Suprapubic skin (tissue), 4 donors: ENCODE measurements around the gene G6PC3. TPM values are rescaled to one million over a fixed set of nuclear protein-coding genes. Genes with fewer than 3 reads are reported as not detected.
"Not testable (repeated sequence)": the region's sequence is repeated elsewhere in the genome, so short reads cannot be mapped to it uniquely, and the experiment has no call there.

ENCODE experiments used
- DNase-seq, 2 donors: peaks; one replicate each; pipeline ENCODE4 v3.0.0-alpha.2; 2019; ENCODE audit warnings: low spot score in 2 of 2
- H3K27ac ChIP-seq: fragments of 200-600 bp; sonication (generic); one replicate; pipeline ENCODE4 v1.5.1; 2019
- H3K27me3 ChIP-seq: fragments of 200-600 bp; sonication (generic); one replicate; pipeline ENCODE4 v1.5.1; 2019
- H3K36me3 ChIP-seq: fragments of 200-600 bp; sonication (generic); one replicate; pipeline ENCODE4 v1.5.1; 2019
- H3K4me1 ChIP-seq: fragments of 200-600 bp; sonication (generic); one replicate; pipeline ENCODE4 v1.5.1; 2019
- H3K4me3 ChIP-seq: fragments of 200-600 bp; sonication (generic); one replicate; pipeline ENCODE4 v1.5.1; 2019; ENCODE audit warnings: mild to moderate bottlenecking
- H3K9me3 ChIP-seq: fragments of 200-600 bp; sonication (generic); one replicate; pipeline ENCODE4 v1.5.1; 2019
- CTCF ChIP-seq, 2 donors: fragments of 200-600 bp in 1 of 2; fragments of 450-650 bp in 1 of 2; sonication (generic) in 1 of 2; IDR thresholded peaks; one replicate each; pipeline ENCODE4 v1.5.1; 2016 to 2019; ENCODE audit warnings: antibody characterized with exemption in 2 of 2, mild to moderate bottlenecking in 1 of 2, moderate library complexity in 1 of 2
- EP300 ChIP-seq: sonication (generic); formaldehyde crosslinking; IDR thresholded peaks from one replicate; pipeline ENCODE4 v1.6.1; 2017; ENCODE audit warnings: antibody characterized with exemption
- POLR2A ChIP-seq, 2 donors: fragments of 450-650 bp; IDR thresholded peaks; one replicate each; pipeline ENCODE4 v1.6.1; 2017; ENCODE audit warnings: antibody characterized with exemption in 2 of 2, mild to moderate bottlenecking in 2 of 2, moderate library complexity in 2 of 2
- POLR2AphosphoS5 ChIP-seq, 3 donors: sonication (generic); formaldehyde crosslinking; IDR thresholded peaks; one replicate each; pipeline ENCODE4 v1.6.1; 2017; ENCODE audit warnings: antibody characterized with exemption in 3 of 3
- WGBS: methylation state at CpG from one replicate; pipeline ENCODE4 v1.1.5; 2018; 5-methylcytosine and 5-hydroxymethylcytosine counted together
- total RNA-seq, 4 donors: library from RNA; depleted of rRNA; stranded (reverse); fragments of >200 nt; gene quantifications; one replicate each; pipeline ENCODE4 v1.1.0, GENCODE V29; 2016

The G6PC3 gene
- total RNA-seq, 4 donors from 2014 or later, result 12.7 to 20.4 (median 15.4) TPM

- no peak for DNase-seq
- Histone ChIP-seq H3K4me3 (no peak overlapping the region), H3K9me3 (no peaks in the 10 kb centered on the region), H3K4me1 (peaks cover 30% of the 10 kb centered on the region), H3K27ac (no peak overlapping the region), H3K36me3 (peaks cover 26% of the 10 kb centered on the region), H3K27me3 (no peaks in the 10 kb centered on the region)
- WGBS, result 77% methylated on average over 3 of the region's 3 CpGs
- no peak for TF ChIP-seq POLR2AphosphoS5 (IDR thresholded peaks at IDR 0.05)
- no peak for TF ChIP-seq POLR2A (IDR thresholded peaks at IDR 0.05)
- no peak for TF ChIP-seq EP300
- no peak for TF ChIP-seq CTCF (IDR thresholded peaks at IDR 0.05)
Observed at GRCh38 chr17:44038604-44039011, 31.9 kb upstream of the G6PC3 start.

GRCh38 chr17:44039829-44040635 lies 30.5 kb upstream of the G6PC3 start:
- no peak for TF ChIP-seq CTCF (IDR thresholded peaks at IDR 0.05)
- TF ChIP-seq POLR2A (IDR thresholded peaks at IDR 0.05), result no peak
- no peak for TF ChIP-seq EP300
- no peak for TF ChIP-seq POLR2AphosphoS5 (IDR thresholded peaks at IDR 0.05)
- Histone ChIP-seq H3K27me3 (no peaks in the 10 kb centered on the region), H3K4me3 (no peak overlapping the region), H3K36me3 (peaks cover 21% of the 10 kb centered on the region), H3K4me1 (peaks cover 33% of the 10 kb centered on the region), H3K9me3 (no peaks in the 10 kb centered on the region), H3K27ac (no peak overlapping the region)
- no peak for DNase-seq
- WGBS, result 43% methylated on average over 6 of the region's 6 CpGs

GRCh38 chr17:44043272-44043696 lies 27.3 kb upstream of the G6PC3 start:
- TF ChIP-seq EP300, result no peak
- TF ChIP-seq POLR2AphosphoS5 (IDR thresholded peaks at IDR 0.05), result no peak
- no peak for TF ChIP-seq POLR2A (IDR thresholded peaks at IDR 0.05)
- TF ChIP-seq CTCF (IDR thresholded peaks at IDR 0.05), result no peak
- Histone ChIP-seq H3K9me3 (no peaks in the 10 kb centered on the region), H3K36me3 (peaks cover 9% of the 10 kb centered on the region), H3K27me3 (no peaks in the 10 kb centered on the region), H3K27ac (peak overlapping the region; percentile 19), H3K4me1 (peaks cover 33% of the 10 kb centered on the region), H3K4me3 (no peak overlapping the region)
- DNase-seq, result no peak
- 41% methylated on average over 4 of the region's 4 CpGs for WGBS

GRCh38 chr17:44044071-44044470 lies 26.5 kb upstream of the G6PC3 start:
- TF ChIP-seq POLR2AphosphoS5 (IDR thresholded peaks at IDR 0.05) (no peak), EP300 (no peak), POLR2A (IDR thresholded peaks at IDR 0.05) (no peak), CTCF (IDR thresholded peaks at IDR 0.05) (no peak)
- H3K4me3 ChIP-seq, result no peak overlapping the region
- WGBS, result 50% methylated on average over 1 of the region's 1 CpG
- DNase-seq, result no peak
- no peaks in the 10 kb centered on the region for H3K27me3 ChIP-seq
- no peaks in the 10 kb centered on the region for H3K9me3 ChIP-seq
- peaks cover 16% of the 10 kb centered on the region for H3K36me3 ChIP-seq
- H3K27ac ChIP-seq, result peak overlapping the region; percentile 11
- peaks cover 33% of the 10 kb centered on the region for H3K4me1 ChIP-seq

- Histone ChIP-seq H3K9me3 (no peaks in the 10 kb centered on the region), H3K4me1 (peaks cover 26% of the 10 kb centered on the region), H3K27me3 (no peaks in the 10 kb centered on the region), H3K36me3 (peaks cover 29% of the 10 kb centered on the region), H3K27ac (no peak overlapping the region), H3K4me3 (no peak overlapping the region)
- WGBS, result 80% methylated on average over 4 of the region's 4 CpGs
- TF ChIP-seq POLR2AphosphoS5 (IDR thresholded peaks at IDR 0.05) (no peak), EP300 (no peak), POLR2A (IDR thresholded peaks at IDR 0.05) (no peak), CTCF (IDR thresholded peaks at IDR 0.05) (no peak)
- no peak for DNase-seq
Observed at GRCh38 chr17:44045486-44045885, 25.0 kb upstream of the G6PC3 start.

GRCh38 chr17:44046893-44047292 lies 23.6 kb upstream of the G6PC3 start:
- WGBS, result 93% methylated on average over 7 of the region's 7 CpGs
- not testable (repeated sequence) for H3K9me3 ChIP-seq, H3K27me3 ChIP-seq, H3K4me3 ChIP-seq, H3K27ac ChIP-seq, DNase-seq
- H3K4me1 ChIP-seq, result peaks cover 13% of the 10 kb centered on the region
- peaks cover 43% of the 10 kb centered on the region for H3K36me3 ChIP-seq
